ENCODE measurements around the gene FOXK1.

DNA sequence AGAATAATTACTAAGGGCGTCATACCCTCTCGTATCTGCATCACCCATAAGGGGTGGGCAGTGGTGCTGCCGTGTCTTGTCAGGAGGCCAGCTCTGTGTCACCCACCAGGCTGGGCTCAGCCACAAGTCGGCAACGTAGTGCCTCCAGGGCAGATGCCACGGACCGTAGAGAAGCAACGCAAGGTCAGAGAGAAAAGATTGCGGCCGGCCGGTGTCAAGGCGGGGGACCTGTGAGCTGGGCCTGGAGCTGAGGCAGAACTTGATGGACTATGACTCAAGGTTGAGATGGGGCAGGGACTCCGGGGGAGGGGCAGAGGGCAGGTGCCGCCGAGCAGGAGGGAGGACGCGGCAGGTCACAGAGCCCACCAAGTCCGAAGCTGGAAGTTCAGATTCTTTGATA, 29.5 kb downstream of the FOXK1 start:
- TF ChIP-seq, protein P1, sequence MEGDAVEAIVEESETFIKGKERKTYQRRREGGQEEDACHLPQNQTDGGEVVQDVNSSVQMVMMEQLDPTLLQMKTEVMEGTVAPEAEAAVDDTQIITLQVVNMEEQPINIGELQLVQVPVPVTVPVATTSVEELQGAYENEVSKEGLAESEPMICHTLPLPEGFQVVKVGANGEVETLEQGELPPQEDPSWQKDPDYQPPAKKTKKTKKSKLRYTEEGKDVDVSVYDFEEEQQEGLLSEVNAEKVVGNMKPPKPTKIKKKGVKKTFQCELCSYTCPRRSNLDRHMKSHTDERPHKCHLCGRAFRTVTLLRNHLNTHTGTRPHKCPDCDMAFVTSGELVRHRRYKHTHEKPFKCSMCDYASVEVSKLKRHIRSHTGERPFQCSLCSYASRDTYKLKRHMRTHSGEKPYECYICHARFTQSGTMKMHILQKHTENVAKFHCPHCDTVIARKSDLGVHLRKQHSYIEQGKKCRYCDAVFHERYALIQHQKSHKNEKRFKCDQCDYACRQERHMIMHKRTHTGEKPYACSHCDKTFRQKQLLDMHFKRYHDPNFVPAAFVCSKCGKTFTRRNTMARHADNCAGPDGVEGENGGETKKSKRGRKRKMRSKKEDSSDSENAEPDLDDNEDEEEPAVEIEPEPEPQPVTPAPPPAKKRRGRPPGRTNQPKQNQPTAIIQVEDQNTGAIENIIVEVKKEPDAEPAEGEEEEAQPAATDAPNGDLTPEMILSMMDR (IDR thresholded peaks at IDR 0.05), result no peak
- TF ChIP-seq POLR2AphosphoS5 (IDR thresholded peaks at IDR 0.05), result no peak
